HG03045 (cell line): Measurements from ENCODE around the gene SLAMF8.

Source experiments
- ATAC-seq: cut with Tn5 transposase; IDR thresholded peaks from one replicate; pipeline ENCODE4 v1.9.1; 2021; ENCODE audit warnings: mild to moderate bottlenecking, moderate library complexity; ENCODE audit not compliant: unreplicated experiment

Gene SLAMF8

GRCh38 chr1:159817276-159818041 lies 9.2 kb upstream of the SLAMF8 start:
- ATAC-seq, result no peak

- ATAC-seq, result peak; percentile 61
These were observed 5.4 kb upstream of the SLAMF8 start for GRCh38 chr1:159821171-159821867.

DNA sequence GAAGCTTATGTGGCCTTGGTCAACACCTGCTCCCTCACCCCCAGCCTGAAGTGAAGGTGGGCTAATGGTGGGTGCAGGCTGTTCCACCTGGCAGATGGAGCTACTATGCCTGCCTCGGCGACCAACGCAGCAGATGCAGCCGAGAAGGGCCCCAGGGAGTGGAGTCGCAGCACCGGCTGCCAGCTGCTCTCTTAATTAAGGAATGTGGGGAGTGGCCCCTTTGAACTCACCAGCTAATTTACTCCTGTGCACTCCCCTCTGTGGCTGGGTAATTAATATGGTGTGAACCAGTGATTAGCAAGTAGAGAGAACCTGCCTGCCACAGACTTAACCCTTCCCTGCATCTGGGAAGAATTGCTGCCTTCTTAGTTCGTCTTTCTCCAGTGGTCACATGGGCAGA lies 3.3 kb upstream of the SLAMF8 start:
- no peak for ATAC-seq

DNA sequence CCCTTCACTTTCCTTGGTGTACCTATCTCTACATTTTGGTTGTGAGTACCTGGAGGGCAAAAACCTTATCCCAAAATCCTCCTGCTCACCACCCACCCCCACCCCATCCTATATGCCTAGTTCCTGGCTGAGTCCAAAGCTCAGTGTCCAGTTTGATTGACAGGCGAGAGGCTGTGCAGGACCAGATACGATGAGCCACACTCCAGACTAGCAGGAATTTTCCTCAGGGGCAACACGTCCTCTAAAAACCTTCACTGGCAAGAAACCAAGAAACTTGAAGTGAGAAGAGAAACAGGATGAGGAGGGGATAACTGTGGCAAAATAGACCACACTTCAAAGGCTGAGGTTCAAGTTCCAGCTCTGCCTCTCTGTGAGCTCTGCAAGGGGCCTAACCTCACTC lies 1.1 kb upstream of the SLAMF8 start:
- ATAC-seq, result no peak

GRCh38 chr1:159827102-159827490 lies 423 bp downstream of the SLAMF8 start:
- ATAC-seq, result no peak

GRCh38 chr1:159827549-159827948 lies 876 bp downstream of the SLAMF8 start:
- no peak for ATAC-seq

DNA sequence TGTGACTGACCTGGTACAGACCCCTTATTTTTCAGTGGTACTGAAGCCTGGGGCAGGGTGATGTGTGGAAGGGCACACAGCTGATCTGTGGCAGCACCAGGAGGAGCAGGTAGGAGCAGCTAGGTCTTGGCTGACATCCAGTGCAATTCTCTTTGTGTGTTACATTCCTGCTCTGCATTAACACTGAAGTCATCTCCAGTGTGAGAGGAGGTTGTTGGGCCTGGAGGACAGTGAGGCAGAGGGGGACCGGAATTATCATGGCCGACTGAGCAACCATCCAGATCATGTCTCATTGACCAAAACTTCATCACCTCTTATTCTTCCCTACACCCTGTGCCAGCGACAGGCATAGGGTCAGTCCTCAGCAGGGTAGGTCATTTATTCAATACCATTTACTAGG lies 1.5 kb downstream of the SLAMF8 start:
- ATAC-seq, result no peak

- ATAC-seq, result no peak
These were observed 2.1 kb downstream of the SLAMF8 start for GRCh38 chr1:159828581-159829272.

DNA sequence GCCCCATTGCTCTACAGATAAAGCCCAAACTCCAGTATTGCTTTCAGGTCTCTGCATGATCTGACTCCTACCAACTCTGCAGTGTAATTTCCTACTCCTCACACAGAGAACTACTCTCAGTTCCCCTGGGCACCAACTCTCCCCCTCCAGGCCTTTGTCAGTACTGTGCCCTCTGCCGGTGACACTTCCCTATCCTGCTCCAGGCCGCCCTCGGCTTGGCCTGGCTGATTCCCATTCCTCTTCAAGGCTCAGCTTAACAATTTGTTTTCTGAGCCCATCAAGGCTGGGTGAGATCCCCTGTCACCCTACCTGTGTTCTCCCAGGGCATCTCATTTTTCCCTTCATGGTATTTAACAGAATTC lies 2.6 kb downstream of the SLAMF8 start:
- ATAC-seq, result peak; percentile 49

GRCh38 chr1:159829822-159830465 lies 3.3 kb downstream of the SLAMF8 start:
- no peak for ATAC-seq

- no peak for ATAC-seq
These were observed 4.0 kb downstream of the SLAMF8 start for GRCh38 chr1:159830722-159831121.

DNA sequence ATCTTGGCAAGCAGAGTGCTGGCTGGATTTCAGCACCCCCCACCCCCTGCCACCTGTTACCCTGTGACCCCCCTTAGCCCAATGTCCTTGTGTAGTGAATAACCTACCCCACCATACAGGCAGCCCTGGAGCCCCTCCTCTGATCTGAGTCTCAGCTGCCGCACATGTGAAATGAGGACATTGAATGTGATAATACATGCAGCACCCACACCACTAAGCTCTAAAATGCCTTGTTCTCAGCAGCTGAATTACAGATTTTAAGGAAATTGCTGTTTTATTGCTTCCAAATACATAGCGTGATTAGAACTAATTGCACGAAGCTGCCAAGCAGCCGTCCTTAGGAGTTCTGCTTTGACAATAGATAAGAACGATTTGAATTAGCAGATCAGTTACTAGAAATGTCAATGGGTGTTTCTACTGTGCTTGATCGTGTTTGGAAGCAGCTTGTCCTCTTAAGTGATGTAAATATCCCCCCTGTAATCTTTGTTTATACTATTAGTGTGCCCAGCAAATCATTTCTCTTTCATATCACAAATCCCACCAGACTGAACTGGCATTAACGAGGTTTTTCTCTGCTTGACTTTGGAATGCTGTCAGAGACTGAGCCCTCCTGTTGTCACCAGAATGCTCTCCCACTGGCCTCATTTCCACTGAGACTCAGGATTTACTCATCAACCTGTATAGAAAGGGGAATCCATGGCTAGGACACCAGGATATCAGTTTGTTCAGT lies 4.9 kb downstream of the SLAMF8 start:
- ATAC-seq, result no peak

DNA sequence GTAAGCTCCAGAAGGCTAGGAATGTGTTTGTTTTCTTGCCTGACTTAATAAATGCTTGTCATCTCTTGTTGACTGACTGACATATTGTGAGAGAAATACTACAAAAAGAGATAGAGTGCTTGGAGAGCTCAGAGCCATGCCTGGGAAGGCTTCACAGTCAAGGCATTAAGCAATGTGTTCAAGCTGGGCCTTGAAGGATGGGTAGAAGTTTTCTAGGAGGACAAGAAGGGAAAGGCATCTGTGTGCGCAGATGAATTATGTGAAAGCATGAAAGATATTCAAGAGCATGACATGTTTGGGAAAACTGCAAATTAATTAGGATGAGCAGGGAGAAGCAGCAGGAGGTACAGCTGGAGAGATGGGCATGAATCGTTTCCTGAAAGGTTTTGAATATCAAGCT lies 5.6 kb downstream of the SLAMF8 start:
- ATAC-seq, result no peak

- ATAC-seq, result no peak
These were observed 8.7 kb downstream of the SLAMF8 start for GRCh38 chr1:159835356-159835755.

DNA sequence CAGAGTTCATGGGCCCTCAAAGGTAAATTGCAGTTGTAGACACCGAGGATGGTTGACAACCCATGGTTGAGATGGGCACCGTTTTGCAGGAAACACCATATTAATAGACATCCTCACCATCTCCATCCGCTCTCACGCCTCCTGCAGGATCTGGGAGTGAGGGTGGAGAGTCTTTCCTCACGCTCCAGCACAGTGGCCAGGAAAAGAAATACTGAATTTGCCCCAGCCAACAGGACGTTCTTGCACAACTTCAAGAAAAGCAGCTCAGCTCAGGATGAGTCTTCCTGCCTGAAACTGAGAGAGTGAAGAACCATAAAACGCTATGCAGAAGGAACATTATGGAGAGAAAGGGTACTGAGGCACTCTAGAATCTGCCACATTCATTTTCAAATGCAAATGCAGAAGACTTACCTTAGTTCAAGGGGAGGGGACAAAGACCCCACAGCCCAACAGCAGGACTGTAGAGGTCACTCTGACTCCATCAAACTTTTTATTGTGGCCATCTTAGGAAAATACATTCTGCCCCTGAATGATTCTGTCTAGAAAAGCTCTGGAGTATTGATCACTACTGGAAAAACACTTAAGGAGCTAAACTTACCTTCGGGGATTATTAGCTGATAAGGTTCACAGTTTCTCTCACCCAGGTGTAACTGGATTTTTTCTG lies 9.3 kb downstream of the SLAMF8 start:
- ATAC-seq, result no peak

- peak; percentile 37 for ATAC-seq
These were observed 12.0 kb downstream of the SLAMF8 start for GRCh38 chr1:159838715-159839114.

DNA sequence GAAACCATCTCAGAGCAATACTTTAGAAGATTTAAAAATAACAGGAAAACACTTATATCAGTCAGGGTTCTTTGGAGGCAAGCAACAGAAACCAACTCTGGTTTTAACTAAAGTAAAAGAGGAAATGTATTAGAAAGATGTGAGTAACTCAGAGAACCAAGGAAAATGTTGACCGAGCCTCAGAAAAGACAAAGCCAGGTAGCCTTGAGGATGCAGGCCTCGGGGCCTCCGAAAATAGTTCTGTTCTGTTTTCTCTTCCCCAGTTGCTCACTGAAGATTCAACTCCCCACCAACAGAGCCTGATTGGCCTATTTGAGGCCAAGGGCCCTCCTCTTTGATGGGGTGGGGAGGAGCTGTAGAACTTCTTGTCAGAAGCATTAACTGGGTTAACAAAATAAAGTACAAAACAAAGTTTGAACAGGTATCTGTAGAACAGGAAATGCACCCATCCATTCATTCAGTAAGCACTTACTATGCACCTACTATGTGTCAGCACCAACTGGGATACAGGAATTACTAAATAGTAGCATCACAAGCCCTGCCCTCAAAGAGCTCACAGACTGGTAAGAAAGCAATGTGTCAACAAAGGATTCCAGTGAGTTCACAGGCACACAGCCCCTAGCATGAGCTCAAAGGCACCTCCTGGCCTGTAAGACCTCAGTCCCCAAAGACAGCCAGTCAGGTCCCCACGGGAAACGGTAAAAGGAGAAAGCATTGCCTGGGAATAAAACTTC lies 12.6 kb downstream of the SLAMF8 start:
- ATAC-seq, result peak; percentile 59

DNA sequence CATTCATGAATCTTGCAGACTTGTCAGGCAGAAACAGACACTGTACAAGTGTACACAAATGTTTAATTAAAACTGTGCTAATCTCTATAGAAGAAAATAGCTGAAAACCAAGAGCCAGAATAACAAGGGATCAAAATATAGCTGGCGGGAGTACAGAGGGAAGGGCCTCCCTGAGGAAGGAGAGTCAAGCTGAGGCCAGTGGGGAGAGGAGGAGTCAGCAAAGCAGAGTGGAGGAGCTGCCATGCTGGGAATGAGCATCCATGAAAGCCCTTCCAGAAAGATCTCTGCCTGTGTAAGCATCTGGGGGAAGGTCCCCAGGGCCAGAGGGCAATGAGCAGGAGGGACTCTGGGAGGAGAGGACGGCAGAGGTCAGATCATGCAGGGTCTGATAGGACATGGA lies 15.1 kb downstream of the SLAMF8 start:
- ATAC-seq, result no peak

- ATAC-seq, result no peak
These were observed 16.8 kb downstream of the SLAMF8 start for GRCh38 chr1:159843459-159843858.
